ENCODE results near the gene TPRX1. TPM values are rescaled to one million over a fixed set of nuclear protein-coding genes. Genes with fewer than 3 reads are reported as not detected.
"Not testable (repeated sequence)": the region's sequence is repeated elsewhere in the genome, so short reads cannot be mapped to it uniquely, and the experiment has no call there.

TPRX1 gene, protein sequence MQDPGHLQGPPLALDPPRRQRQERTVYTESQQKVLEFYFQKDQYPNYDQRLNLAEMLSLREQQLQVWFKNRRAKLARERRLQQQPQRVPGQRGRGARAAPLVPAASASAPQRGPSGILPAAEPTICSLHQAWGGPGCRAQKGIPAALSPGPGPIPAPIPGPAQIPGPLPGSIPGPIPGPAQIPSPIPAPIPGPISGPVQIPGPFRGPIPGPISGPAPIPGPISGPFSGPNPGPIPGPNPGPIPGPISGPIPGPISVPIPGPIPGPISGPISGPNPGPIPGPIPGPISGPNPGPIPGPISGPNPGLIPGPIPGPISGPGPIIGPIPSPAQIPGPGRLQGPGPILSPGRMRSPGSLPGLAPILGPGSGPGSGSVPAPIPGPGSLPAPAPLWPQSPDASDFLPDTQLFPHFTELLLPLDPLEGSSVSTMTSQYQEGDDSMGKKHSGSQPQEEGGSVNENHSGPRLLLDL
- not detected for polyA plus RNA-seq

DNA sequence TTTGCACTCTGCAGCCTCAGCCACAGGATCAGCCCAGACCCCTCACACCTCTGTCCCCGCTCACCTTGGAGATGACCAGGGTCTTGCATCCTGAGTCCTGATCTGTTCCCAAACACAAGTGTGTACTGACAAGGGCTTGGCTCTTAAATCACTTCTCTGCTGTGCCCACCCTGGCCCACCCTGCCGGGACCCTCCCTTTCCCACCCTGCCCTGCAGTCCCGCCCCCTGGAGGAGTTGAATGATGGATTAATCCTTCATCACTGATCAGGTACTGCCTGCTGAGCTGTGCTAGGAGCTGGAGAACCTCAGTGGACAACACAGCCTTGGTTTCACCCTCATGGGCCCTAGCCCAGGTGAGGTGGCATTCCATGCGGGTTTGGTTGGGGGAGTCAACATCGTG, at the start of gene TPRX1:
Gene TPRX1, minus strand, starts transcription at position 101 of the 400 bp plus-strand sequence. Its CDS starts 12 bp downstream, at position 89.
- not testable (repeated sequence) for H3K4me1 Mint-ChIP-seq, H3K36me3 Mint-ChIP-seq, H3K4me3 Mint-ChIP-seq, H3K27me3 Mint-ChIP-seq, H3K27ac Mint-ChIP-seq, H3K9me3 Mint-ChIP-seq

DNA sequence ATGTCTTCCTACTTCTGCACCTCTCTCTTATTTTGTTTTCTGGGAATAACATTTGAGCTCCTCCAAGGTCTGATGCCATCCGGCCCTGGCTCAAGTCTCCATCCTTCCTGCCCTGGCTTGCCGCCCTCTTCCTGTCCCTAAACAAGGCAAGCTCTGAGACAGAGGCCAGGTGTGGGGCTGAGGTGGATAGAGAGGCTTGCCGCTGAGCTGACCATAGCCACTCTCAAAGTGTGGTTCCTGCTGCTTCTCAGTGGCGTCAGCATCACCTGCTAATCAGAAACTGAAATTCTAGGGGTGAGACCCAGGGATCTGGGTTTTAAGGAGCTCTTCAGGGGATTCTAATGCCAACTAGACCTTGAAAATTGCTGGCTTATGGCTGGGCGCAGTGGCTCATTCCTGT, 48.7 kb upstream of the TPRX1 start:
- Mint-ChIP-seq H3K4me1 (no peaks in the 10 kb centered on the region), H3K36me3 (no peaks in the 10 kb centered on the region), H3K27ac (no peak overlapping the region), H3K4me3 (no peak overlapping the region), H3K9me3 (peaks cover 0 to 7% (median 0%) of the 10 kb centered on the region in 3 donors), H3K27me3 (peaks cover 23% of the 10 kb centered on the region)

DNA sequence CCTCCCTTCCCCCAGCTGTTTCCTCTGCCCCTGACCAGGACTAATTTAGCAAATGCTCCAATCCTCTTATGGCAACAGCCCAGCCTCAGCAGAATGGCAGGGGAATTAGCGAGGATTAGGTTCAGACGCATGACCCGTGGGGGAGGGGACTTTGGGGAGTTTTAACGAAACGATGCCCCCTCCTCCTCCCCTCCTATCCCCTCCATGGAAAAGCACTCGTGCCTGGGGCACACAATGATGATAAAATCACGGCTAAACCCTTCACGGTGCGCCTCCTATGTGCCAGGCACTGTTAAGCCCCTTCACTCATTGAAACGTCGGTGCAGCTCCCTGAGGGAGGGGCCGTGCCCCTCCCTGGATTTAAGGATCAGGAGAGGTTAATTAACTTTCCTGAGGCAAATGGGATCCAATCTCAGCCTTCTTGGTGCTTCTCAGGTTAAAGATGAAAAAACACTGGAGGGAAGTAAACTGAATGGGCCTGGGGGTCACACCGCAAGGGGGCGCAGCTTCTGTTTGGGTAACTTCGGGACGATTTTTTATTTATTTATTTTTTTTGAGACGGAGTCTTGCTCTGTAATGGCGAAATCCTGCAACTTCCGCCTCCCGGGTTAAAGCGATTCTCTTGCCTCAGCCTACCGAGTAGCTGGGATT, 44.6 kb upstream of the TPRX1 start:
- Mint-ChIP-seq H3K4me3 (peak overlapping the region in 1 of 4 donors; percentile 17), H3K36me3 (no peaks in the 10 kb centered on the region)

DNA sequence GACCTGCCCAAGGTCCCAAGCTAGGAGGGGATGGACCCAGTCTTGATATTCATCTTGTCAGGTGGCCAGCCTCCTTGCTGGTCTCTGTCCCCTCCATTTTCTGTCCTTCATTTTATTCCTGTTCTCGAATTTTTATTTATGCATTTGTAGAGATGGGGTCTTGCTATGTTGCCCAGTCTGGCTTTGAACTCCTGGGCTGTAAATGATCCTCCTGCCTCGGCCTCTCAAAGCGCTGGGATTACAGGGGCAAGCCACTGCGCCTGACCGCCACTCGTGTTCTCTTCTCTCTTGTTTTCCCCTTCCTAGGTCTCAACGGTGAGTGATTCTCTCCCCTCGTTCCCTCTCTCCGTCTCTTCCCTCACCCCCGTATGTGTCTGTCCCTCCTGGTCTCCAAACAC, 44.1 kb upstream of the TPRX1 start:
- H3K4me1 Mint-ChIP-seq: no peaks in the 10 kb centered on the region

More for the DNA sequence above, 44.6 kb upstream of the TPRX1 start:
- Mint-ChIP-seq H3K4me1 (no peaks in the 10 kb centered on the region), H3K9me3 (peaks cover 0 to 7% (median 0%) of the 10 kb centered on the region in 3 donors), H3K27ac (no peak overlapping the region), H3K27me3 (peaks cover 30% of the 10 kb centered on the region)

DNA sequence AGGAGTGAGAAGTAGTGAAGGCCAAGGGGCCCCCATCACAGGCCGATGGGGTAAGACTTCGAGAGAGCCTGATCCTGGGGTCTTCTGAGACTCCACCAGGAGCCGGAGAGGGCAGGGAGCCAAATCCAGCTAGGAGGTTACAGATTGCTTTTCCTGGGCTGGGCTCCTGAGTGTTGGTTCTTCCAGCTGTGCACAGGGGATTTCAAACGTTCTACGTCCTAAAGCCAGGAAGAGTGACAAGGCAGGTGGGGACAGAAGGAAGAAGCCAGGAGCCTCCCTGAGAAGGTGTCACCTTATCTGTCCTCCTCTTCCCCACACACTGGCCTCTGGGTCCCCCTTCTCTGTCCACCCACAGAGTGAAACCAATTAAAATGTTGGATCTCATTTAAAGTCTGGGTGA, 38.6 kb upstream of the TPRX1 start:
- peaks cover 21% of the 10 kb centered on the region for H3K27me3 Mint-ChIP-seq
- no peaks in the 10 kb centered on the region for H3K36me3 Mint-ChIP-seq

More for the DNA sequence above, 44.1 kb upstream of the TPRX1 start:
- no peak overlapping the region for H3K27ac Mint-ChIP-seq
- peaks cover 0 to 7% (median 0%) of the 10 kb centered on the region in 3 donors for H3K9me3 Mint-ChIP-seq
- no peak overlapping the region for H3K4me3 Mint-ChIP-seq
- H3K27me3 Mint-ChIP-seq: peaks cover 26% of the 10 kb centered on the region
- H3K36me3 Mint-ChIP-seq: no peaks in the 10 kb centered on the region

DNA sequence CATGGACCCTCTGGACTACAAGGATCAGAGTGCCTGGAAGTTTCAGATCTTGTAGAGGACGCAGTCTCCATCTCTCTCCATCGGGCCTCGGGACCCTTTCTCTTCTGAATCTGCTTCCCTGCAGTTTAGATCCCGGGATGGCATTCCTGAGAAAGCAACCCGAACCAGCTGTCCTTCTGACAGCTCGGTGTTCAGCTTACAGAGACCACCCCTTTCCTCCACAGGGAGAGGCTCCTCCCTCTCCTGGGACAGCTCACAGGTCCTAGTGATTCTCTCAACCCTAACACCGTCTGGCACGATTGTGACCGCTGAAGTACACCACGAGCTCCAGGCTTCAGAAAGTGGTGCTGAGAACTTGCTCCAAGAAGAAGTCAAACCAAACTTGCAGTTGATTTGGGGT, 35.6 kb upstream of the TPRX1 start:
- H3K36me3 Mint-ChIP-seq: no peaks in the 10 kb centered on the region
- no peaks in the 10 kb centered on the region for H3K9me3 Mint-ChIP-seq
- H3K27me3 Mint-ChIP-seq: peaks cover 15% of the 10 kb centered on the region
- peak overlapping the region in 1 of 3 donors; percentile 14 for H3K27ac Mint-ChIP-seq
- no peak overlapping the region for H3K4me3 Mint-ChIP-seq
- no peaks in the 10 kb centered on the region for H3K4me1 Mint-ChIP-seq

More for the DNA sequence above, 38.6 kb upstream of the TPRX1 start:
- Mint-ChIP-seq H3K27ac (no peak overlapping the region), H3K4me3 (no peak overlapping the region), H3K4me1 (no peaks in the 10 kb centered on the region), H3K9me3 (no peaks in the 10 kb centered on the region)

DNA sequence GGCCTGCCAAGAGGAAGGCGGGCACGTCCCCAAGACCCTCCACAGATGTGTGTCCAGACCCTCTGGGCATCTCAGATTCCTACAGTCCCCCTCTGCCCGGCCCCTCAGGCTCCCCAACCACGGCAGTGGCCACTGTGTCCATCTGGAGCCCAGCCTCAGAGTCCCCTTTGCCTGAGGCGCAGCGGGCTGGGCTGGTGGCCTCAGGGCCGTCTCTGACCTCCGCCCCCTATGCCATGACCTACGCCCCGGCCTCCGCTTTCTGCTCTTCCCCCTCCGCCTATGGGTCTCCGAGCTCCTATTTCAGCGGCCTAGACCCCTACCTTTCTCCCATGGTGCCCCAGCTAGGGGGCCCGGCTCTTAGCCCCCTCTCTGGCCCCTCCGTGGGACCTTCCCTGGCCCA, 35.1 kb upstream of the TPRX1 start:
- H3K27ac Mint-ChIP-seq: no peak overlapping the region
- no peaks in the 10 kb centered on the region for H3K9me3 Mint-ChIP-seq
- H3K36me3 Mint-ChIP-seq: no peaks in the 10 kb centered on the region
- H3K4me1 Mint-ChIP-seq: no peaks in the 10 kb centered on the region
- H3K27me3 Mint-ChIP-seq: peaks cover 15% of the 10 kb centered on the region
- no peak overlapping the region for H3K4me3 Mint-ChIP-seq

DNA sequence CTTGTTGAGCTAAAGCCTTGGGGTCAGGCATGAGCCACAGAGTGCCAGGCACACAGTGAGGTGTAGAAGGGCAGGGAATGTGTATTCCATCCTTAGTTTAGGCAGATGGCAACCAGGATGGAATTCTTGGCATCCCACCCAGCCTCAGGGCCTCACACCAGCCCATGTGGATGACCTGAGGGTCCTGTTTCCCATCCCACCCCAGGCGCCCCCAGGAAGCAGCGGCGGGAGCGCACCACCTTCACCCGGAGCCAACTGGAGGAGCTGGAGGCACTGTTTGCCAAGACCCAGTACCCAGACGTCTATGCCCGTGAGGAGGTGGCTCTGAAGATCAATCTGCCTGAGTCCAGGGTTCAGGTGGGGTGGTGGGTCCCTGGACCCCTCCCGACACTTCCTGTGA, 31.7 kb upstream of the TPRX1 start:
- Mint-ChIP-seq H3K4me1 (no peaks in the 10 kb centered on the region), H3K27me3 (peaks cover under 1% of the 10 kb centered on the region), H3K36me3 (no peaks in the 10 kb centered on the region), H3K27ac (no peak overlapping the region), H3K4me3 (no peak overlapping the region), H3K9me3 (no peaks in the 10 kb centered on the region)

DNA sequence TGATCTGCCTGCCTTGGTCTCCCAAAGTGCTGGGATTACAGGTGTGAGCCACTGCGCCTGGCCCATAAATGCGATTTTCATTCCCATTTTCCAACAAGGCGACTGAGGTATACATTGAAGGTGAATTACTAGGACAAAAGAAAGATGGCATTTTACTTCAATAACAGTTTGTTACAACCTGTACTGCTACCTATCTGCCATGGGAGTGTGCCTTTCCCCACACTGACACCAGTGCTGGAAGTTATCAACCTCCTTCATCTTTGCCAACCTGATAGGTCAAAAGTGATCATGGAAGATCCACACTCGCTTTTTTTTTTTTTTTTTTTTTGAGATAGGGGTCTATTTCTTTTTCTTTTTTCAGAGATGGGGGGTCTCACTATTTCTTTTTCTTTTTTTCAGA, 28.4 kb upstream of the TPRX1 start:
- Mint-ChIP-seq H3K4me3 (no peak overlapping the region), H3K9me3 (no peaks in the 10 kb centered on the region), H3K27ac (no peak overlapping the region), H3K4me1 (peaks cover 0 to 2% (median 0%) of the 10 kb centered on the region in 3 donors), H3K27me3 (no peaks in the 10 kb centered on the region), H3K36me3 (no peaks in the 10 kb centered on the region)

DNA sequence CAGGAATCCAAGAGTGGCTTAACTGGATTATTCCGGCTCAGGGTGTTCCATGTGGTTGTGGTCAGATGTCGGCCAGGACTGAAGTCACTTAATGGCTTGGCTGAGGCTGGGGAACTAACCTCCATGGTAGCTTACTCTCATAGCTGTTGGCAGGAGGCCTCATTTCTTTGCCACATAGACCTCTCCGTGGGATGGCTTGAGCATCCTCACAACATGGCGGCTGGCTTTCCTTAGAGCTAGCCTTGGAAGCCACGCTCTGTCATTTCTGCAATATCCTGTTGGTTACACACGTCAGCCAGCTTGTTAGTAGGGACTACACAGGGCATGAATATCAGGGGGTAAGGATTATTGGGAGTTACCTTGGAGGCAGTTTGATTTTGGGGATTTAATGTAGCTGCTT, 22.4 kb upstream of the TPRX1 start:
- Mint-ChIP-seq H3K27me3 (peaks cover 4% of the 10 kb centered on the region), H3K4me3 (no peak overlapping the region), H3K36me3 (no peaks in the 10 kb centered on the region), H3K4me1 (peaks cover 0 to 2% (median 0%) of the 10 kb centered on the region in 3 donors), H3K9me3 (peaks cover 4 to 7% (median 5%) of the 10 kb centered on the region in 3 donors), H3K27ac (no peak overlapping the region)

DNA sequence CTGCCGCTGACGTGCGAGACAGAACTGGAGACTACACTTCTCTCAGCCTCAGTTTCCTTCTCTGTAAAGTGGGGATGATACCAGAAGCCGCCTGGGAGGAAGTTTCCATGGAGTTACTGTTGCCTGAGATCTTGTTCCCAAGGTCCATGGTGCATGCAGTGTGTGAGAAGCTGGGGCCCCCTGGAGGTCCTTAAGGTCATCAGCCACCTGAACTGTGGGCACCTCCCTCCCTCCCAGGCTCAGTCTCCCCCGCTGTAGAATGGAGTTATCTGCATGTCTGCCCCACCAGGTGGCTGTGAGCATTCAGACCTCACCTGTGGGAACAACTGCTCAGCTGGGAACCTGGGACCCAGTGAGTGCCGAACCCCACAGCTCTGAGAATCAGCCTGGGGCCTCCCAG, 20.0 kb upstream of the TPRX1 start:
- peaks cover 4 to 7% (median 5%) of the 10 kb centered on the region in 3 donors for H3K9me3 Mint-ChIP-seq

DNA sequence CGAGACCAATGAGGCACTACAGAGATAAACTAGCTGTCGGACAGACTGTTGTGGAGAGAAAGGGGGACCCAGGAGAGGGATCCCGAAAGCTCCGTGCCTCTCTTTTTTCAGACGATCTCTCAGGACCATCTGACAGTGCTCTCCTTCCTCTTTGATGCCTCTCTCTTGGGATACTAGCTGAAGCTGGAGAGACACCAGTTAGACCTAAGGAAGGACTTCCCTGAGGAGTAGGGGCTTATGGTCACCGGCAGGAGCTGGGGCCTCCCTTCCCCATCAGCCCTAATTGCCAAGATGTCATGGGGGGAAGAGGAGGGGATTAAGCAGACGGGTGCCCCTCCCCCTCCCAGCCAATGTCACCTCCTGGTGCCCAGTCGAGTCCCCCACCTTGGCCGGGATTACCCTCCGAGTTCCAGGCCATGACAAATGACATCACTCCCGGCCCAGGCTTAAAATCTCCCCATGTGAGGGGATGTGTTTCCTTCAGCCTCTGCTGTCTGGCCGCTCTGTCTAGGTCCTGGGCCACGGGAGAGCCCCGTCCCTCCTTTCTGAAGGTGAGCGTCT, 17.2 kb upstream of the TPRX1 start, which contains the start of gene CRX:
Gene CRX, plus strand, starts transcription at position 478 of the 561 bp plus-strand sequence. CDS start 12,507 bp downstream, outside the sequence.
- Mint-ChIP-seq H3K36me3 (no peaks in the 10 kb centered on the region), H3K9me3 (no peaks in the 10 kb centered on the region), H3K27me3 (peaks cover 15% of the 10 kb centered on the region), H3K4me3 (peak within 1 kb of the TSS in 1 of 4 donors; percentile 54), H3K27ac (no peak within 1 kb of the TSS), H3K4me1 (peaks cover 3 to 5% (median 5%) of the 10 kb centered on the region in 3 donors)

More for the DNA sequence above, 20.0 kb upstream of the TPRX1 start:
- Mint-ChIP-seq H3K27ac (no peak overlapping the region), H3K4me1 (peaks cover 3 to 7% (median 4%) of the 10 kb centered on the region in 3 donors), H3K4me3 (no peak overlapping the region), H3K36me3 (no peaks in the 10 kb centered on the region), H3K27me3 (peaks cover 11% of the 10 kb centered on the region)

DNA sequence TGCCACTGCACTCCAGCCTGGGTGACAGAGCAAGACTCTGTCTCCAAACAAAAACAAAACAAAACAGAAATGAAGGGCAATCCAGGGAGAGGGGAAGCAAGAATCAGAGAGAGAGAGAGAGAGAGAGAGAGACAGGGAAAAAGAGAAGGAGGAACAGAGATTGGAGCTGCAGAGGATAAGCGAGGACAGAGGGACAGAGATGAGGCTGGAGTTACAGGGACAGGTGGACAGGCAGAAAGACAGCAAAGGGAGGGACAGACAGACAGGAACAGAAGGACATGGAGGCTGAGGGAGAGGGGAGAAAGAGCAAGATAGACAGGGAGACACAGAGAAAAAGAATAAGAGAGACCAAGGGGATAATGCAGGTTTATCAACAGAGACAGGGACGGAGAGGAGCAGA, 16.1 kb upstream of the TPRX1 start:
- H3K27me3 Mint-ChIP-seq: peaks cover 15% of the 10 kb centered on the region
- no peak overlapping the region for H3K27ac Mint-ChIP-seq
- peaks cover 3 to 5% (median 5%) of the 10 kb centered on the region in 3 donors for H3K4me1 Mint-ChIP-seq
- no peak overlapping the region for H3K4me3 Mint-ChIP-seq
- H3K36me3 Mint-ChIP-seq: no peaks in the 10 kb centered on the region
- H3K9me3 Mint-ChIP-seq: no peaks in the 10 kb centered on the region

DNA sequence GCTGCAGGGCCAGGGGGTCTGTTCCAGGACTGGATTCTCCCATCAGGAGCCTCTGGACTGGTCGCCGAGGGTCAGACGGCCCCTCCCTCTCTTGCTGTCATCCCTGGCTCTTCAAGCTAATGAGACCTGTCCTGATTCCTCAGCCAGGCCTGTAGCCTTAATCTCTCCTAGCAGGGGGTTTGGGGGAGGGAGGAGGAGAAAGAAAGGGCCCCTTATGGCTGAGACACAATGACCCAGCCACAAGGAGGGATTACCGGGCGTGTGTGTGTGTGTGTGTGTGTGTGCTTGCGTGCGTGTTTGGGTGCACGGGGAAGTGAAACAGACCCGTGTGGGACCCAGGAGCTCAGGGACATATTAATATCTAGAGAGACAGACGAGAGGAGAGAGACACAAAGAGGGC, 15.5 kb upstream of the TPRX1 start:
- Mint-ChIP-seq H3K9me3 (no peaks in the 10 kb centered on the region), H3K36me3 (no peaks in the 10 kb centered on the region), H3K4me3 (peak overlapping the region in 2 of 4 donors; percentile 0 to 5), H3K4me1 (peaks cover 3 to 5% (median 5%) of the 10 kb centered on the region in 3 donors), H3K27me3 (peaks cover 15% of the 10 kb centered on the region), H3K27ac (no peak overlapping the region)

DNA sequence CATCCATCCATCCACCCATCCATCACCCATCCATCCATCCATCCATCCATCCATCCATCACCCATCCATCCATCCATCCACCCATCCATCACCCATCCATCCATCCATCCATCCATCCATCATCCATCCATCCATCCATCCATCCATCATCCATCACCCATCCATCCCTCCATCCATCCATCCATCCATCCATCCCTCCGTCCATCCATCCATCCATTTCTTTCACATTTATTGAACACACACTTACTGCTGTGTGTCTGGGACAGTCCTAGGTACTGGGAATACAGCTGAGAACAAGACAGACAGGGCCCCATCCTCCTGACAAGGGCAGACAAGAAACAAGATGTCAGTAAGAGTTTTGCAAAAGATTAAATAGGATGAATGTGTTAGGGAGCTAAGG, 13.9 kb upstream of the TPRX1 start:
- peaks cover 15% of the 10 kb centered on the region for H3K27me3 Mint-ChIP-seq
- not testable (repeated sequence) for H3K4me3 Mint-ChIP-seq, H3K4me1 Mint-ChIP-seq, H3K9me3 Mint-ChIP-seq, H3K27ac Mint-ChIP-seq, H3K36me3 Mint-ChIP-seq
